ENCODE measurements around the gene NIT2.
A peak's percentile ranks its signal among the peaks of the same experiment; 100 is the strongest.

Gene NIT2

GRCh38 chr3:100396967-100397366 is 62.4 kb downstream of the NIT2 start:
- H3K27ac ChIP-seq (ENCODE audit: low read depth, low read length) = no peak overlapping the region
- H3K4me1 ChIP-seq (ENCODE audit: control insufficient read depth, low read length) = peaks cover 22% of the 10 kb centered on the region
- H3K36me3 ChIP-seq (ENCODE audit: control insufficient read depth, low read length) = peaks cover 50% of the 10 kb centered on the region
- H4K20me1 ChIP-seq (ENCODE audit: control insufficient read depth, insufficient read depth, low read depth, low read length) = peaks cover 11% of the 10 kb centered on the region; the same call in 1 of the 2 replicates
- H3K9me3 ChIP-seq (ENCODE audit: control insufficient read depth, insufficient read depth, low read length) = no peaks in the 10 kb centered on the region
- H3K4me2 ChIP-seq (ENCODE audit: low read length) = no peak overlapping the region
- peaks cover 97% of the 10 kb centered on the region for H3K79me2 ChIP-seq (ENCODE audit: control insufficient read depth, low read length)
- no peaks in the 10 kb centered on the region for H3K27me3 ChIP-seq (ENCODE audit: control insufficient read depth, low read length)
- H3K9me2 ChIP-seq (replicated peaks; ENCODE audit: control insufficient read depth, low read length) = no peaks in the 10 kb centered on the region
- no peak overlapping the region for H3K4me3 ChIP-seq (ENCODE audit: low read length)
- TF ChIP-seq EZH2phosphoT487 (IDR thresholded peaks at IDR 0.05; ENCODE audit: borderline replicate concordance, low read length) (no peak), CTCF (IDR thresholded peaks at IDR 0.05; ENCODE audit: low read depth, low read length, poor library complexity, severe bottlenecking) (no peak)
- no peaks in the 10 kb centered on the region for H3F3A ChIP-seq (ENCODE audit: control insufficient read depth, insufficient read depth)

GRCh38 chr3:100399341-100400071 is 64.9 kb downstream of the NIT2 start:
- peaks cover 46% of the 10 kb centered on the region for H3K4me1 ChIP-seq (ENCODE audit: control insufficient read depth, low read length)
- H3K9me2 ChIP-seq (replicated peaks; ENCODE audit: control insufficient read depth, low read length) = no peaks in the 10 kb centered on the region
- H3K79me2 ChIP-seq (ENCODE audit: control insufficient read depth, low read length) = peaks cover 97% of the 10 kb centered on the region
- peaks cover 36% of the 10 kb centered on the region for H3K36me3 ChIP-seq (ENCODE audit: control insufficient read depth, low read length)
- peak overlapping the region; percentile 96 for H3K4me3 ChIP-seq (ENCODE audit: low read length)
- peak overlapping the region; percentile 92 for H3K4me2 ChIP-seq (ENCODE audit: low read length)
- H3K9me3 ChIP-seq (ENCODE audit: control insufficient read depth, insufficient read depth, low read length) = no peaks in the 10 kb centered on the region
- TF ChIP-seq EZH2phosphoT487 (IDR thresholded peaks at IDR 0.05; ENCODE audit: borderline replicate concordance, low read length) (no peak), CTCF (IDR thresholded peaks at IDR 0.05; ENCODE audit: low read depth, low read length, poor library complexity, severe bottlenecking) (no peak)
- peaks cover 11% of the 10 kb centered on the region; the same call in 1 of the 2 replicates for H4K20me1 ChIP-seq (ENCODE audit: control insufficient read depth, insufficient read depth, low read depth, low read length)
- no peaks in the 10 kb centered on the region for H3K27me3 ChIP-seq (ENCODE audit: control insufficient read depth, low read length)
- no peak overlapping the region for H3K27ac ChIP-seq (ENCODE audit: low read depth, low read length)
- H3F3A ChIP-seq (ENCODE audit: control insufficient read depth, insufficient read depth) = no peaks in the 10 kb centered on the region

GRCh38 chr3:100400419-100400779 is 65.8 kb downstream of the NIT2 start:
- Histone ChIP-seq H3K4me1 (ENCODE audit: control insufficient read depth, low read length) (peaks cover 46% of the 10 kb centered on the region), H3K79me2 (ENCODE audit: control insufficient read depth, low read length) (peaks cover 88% of the 10 kb centered on the region), H3K4me2 (ENCODE audit: low read length) (peak overlapping the region; percentile 92), H3K27ac (ENCODE audit: low read depth, low read length) (peak overlapping the region; percentile 66), H3K4me3 (ENCODE audit: low read length) (peak overlapping the region; percentile 96), H4K20me1 (ENCODE audit: control insufficient read depth, insufficient read depth, low read depth, low read length) (peaks cover 11% of the 10 kb centered on the region; the same call in 1 of the 2 replicates), H3K36me3 (ENCODE audit: control insufficient read depth, low read length) (peaks cover 32% of the 10 kb centered on the region), H3K9me2 (replicated peaks; ENCODE audit: control insufficient read depth, low read length) (no peaks in the 10 kb centered on the region), H3F3A (ENCODE audit: control insufficient read depth, insufficient read depth) (no peaks in the 10 kb centered on the region), H3K27me3 (ENCODE audit: control insufficient read depth, low read length) (no peaks in the 10 kb centered on the region), H3K9me3 (ENCODE audit: control insufficient read depth, insufficient read depth, low read length) (no peaks in the 10 kb centered on the region)
- TF ChIP-seq CTCF (IDR thresholded peaks at IDR 0.05; ENCODE audit: low read depth, low read length, poor library complexity, severe bottlenecking) (peak; percentile 10), EZH2phosphoT487 (IDR thresholded peaks at IDR 0.05; ENCODE audit: borderline replicate concordance, low read length) (no peak)
